Measurements from ENCODE around the gene ESYT2.
A peak's percentile ranks its signal among the peaks of the same experiment; 100 is the strongest.

ESYT2 gene

DNA sequence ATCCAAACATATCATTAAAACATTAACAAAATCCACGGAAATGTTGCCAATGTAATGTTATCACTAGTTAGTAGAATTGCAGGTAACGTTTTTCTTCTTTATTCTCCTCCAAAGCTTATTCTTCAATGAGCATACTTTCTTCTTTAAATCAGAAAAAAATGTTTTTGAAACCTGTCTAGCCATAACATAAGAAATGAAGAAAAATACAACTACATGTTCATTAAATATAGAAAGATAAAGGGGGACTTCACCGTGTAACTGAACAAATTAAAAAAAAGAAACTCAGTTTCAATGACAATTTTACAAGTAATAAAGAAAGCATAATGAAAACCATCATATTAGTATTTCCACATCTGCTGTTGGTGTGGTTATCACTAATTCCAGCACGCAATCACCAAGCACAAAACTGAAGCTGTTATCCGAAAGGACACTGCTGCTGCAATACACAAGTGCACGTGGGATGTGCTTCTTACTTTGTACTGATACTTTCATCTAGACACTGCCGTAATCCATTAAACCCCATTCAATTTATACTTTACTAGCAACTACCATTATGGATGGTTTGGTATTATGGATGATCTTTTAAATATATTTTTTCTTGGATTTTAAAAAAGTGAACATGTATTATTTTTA is 9.6 kb downstream of the ESYT2 start:
- Histone ChIP-seq H3K9me3 (replicated peaks; ENCODE audit: low read length) (no peaks in the 10 kb centered on the region), H3K4me1 (ENCODE audit: control insufficient read depth, insufficient read depth, low read length) (peaks cover 76% of the 10 kb centered on the region), H3K36me3 (ENCODE audit: insufficient read depth, low read length) (no peaks in the 10 kb centered on the region), H3K4me2 (ENCODE audit: low read length) (peak overlapping the region; percentile 82), H3K9ac (ENCODE audit: low read depth, low read length) (peak overlapping the region; percentile 87), H3K4me3 (ENCODE audit: low read length) (peak overlapping the region; percentile 61), H3K27me3 (ENCODE audit: control insufficient read depth, insufficient read depth, low read length) (no peaks in the 10 kb centered on the region)

DNA sequence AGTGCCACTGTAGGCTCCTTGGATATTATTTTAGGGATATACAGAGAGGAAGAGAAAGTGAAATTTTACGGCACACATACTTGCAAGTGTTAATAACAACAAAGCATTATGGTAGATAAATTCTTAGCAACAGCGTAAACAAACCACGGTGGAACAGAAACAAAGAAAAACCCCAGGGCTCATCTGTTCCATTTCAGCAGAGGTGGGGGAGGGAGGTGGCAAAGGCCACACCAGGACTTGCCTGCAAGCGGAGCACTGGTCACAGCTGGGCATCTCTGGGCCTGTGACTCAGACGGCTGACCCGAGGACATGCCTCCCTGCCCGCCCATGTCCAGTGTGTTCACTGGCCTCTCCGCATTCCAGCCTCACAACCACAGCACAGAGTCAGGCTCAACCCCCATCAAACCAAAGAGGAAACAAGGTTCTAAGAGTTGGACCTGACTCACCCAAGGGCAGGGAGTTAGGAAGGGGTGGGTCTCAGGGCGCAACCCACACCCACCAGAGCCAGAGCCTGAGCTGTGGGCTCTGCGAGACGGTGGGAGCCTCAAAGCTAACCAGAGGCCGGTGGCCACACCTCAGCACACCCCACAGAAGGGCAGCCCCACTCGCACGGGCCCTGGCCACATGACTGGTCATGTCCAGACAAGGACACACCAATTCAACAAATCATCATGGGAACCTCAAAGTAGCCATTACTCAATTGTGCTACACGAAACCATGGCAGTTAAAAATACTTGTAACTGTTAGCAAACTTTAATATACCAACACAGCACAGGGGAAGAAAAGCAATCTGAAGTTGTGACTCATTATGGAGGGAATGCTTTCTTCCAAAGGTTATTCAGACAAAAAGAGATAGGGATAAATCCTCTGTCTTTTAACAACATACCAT is 10.7 kb downstream of the ESYT2 start:
- Histone ChIP-seq H3K36me3 (ENCODE audit: insufficient read depth, low read length) (no peaks in the 10 kb centered on the region), H3K4me1 (ENCODE audit: control insufficient read depth, insufficient read depth, low read length) (peaks cover 72% of the 10 kb centered on the region), H3K9ac (ENCODE audit: low read depth, low read length) (peak overlapping the region; percentile 87), H3K27me3 (ENCODE audit: control insufficient read depth, insufficient read depth, low read length) (no peaks in the 10 kb centered on the region), H3K9me3 (replicated peaks; ENCODE audit: low read length) (no peaks in the 10 kb centered on the region), H3K4me2 (ENCODE audit: low read length) (peak overlapping the region; percentile 82), H3K4me3 (ENCODE audit: low read length) (peak overlapping the region; percentile 61)

DNA sequence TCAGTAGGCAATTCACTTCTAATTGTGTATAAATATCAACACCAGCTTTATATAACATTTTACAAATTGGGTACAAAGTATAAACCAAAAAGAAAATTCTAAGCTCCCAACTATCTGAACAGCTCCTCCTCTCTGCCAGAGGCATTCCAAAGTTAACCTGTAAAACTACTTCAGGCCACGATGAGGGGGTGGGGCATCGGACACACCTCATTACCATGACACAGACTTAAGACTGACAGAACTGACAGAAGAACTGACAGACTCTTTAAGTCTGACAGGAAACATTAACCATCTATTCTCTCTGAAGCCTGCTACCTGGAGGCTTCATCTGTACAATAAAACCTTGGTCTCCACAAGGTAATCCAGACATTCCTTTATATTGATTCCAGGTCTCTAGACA is 12.3 kb downstream of the ESYT2 start:
- Histone ChIP-seq H3K27me3 (ENCODE audit: control insufficient read depth, insufficient read depth, low read length) (no peaks in the 10 kb centered on the region), H3K9me3 (replicated peaks; ENCODE audit: low read length) (no peaks in the 10 kb centered on the region), H3K4me3 (ENCODE audit: low read length) (peak overlapping the region; percentile 27), H3K9ac (ENCODE audit: low read depth, low read length) (peak overlapping the region; percentile 87), H3K4me2 (ENCODE audit: low read length) (peak overlapping the region; percentile 82), H3K36me3 (ENCODE audit: insufficient read depth, low read length) (no peaks in the 10 kb centered on the region), H3K4me1 (ENCODE audit: control insufficient read depth, insufficient read depth, low read length) (peaks cover 73% of the 10 kb centered on the region)

DNA sequence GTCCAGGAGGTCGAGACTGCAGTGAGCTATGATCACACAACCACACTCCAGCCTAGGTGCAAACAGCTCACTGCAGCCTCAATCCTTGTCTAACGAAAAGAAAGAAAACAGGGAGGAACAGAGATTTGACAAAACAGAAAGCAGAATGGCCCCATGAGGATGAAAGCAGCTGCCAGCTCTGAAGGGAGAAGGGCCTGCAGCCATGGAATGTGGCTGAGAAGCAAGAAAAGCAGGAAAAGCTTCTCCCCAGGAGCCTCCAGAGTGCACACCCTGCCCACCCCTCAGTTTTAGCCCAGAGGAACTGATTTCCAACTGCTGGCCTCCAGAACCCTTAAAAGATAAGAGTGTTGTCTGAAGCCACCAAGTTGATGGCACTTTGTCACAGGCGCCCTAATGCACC is 13.0 kb downstream of the ESYT2 start:
- no peaks in the 10 kb centered on the region for H3K9me3 ChIP-seq (replicated peaks; ENCODE audit: low read length)
- H3K27me3 ChIP-seq (ENCODE audit: control insufficient read depth, insufficient read depth, low read length), result no peaks in the 10 kb centered on the region
- H3K36me3 ChIP-seq (ENCODE audit: insufficient read depth, low read length), result no peaks in the 10 kb centered on the region
- peak overlapping the region; percentile 87 for H3K9ac ChIP-seq (ENCODE audit: low read depth, low read length)
- peak overlapping the region; percentile 82 for H3K4me2 ChIP-seq (ENCODE audit: low read length)
- peaks cover 73% of the 10 kb centered on the region for H3K4me1 ChIP-seq (ENCODE audit: control insufficient read depth, insufficient read depth, low read length)
- peak overlapping the region; percentile 27 for H3K4me3 ChIP-seq (ENCODE audit: low read length)

DNA sequence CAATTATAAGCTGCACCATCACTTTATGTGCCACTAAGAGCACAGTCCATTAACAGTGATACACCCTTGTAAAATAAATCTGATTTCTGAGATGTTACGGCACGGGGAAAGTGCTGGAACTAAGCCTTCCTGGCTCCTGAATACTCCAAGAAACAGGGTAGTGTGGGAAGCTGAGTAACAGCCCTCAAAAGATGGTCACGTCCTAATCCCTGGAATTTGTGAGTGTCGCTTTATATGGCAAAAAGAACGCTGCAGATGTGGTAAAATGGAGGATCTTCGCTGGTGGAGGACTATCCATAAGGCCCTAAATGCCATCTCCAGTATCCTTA is 13.5 kb downstream of the ESYT2 start:
- no peaks in the 10 kb centered on the region for H3K9me3 ChIP-seq (replicated peaks; ENCODE audit: low read length)
- H3K4me2 ChIP-seq (ENCODE audit: low read length), result peak overlapping the region; percentile 82
- no peaks in the 10 kb centered on the region for H3K36me3 ChIP-seq (ENCODE audit: insufficient read depth, low read length)
- H3K9ac ChIP-seq (ENCODE audit: low read depth, low read length), result peak overlapping the region; percentile 87
- peak overlapping the region; percentile 27 for H3K4me3 ChIP-seq (ENCODE audit: low read length)
- no peaks in the 10 kb centered on the region for H3K27me3 ChIP-seq (ENCODE audit: control insufficient read depth, insufficient read depth, low read length)
- peaks cover 70% of the 10 kb centered on the region for H3K4me1 ChIP-seq (ENCODE audit: control insufficient read depth, insufficient read depth, low read length)

DNA sequence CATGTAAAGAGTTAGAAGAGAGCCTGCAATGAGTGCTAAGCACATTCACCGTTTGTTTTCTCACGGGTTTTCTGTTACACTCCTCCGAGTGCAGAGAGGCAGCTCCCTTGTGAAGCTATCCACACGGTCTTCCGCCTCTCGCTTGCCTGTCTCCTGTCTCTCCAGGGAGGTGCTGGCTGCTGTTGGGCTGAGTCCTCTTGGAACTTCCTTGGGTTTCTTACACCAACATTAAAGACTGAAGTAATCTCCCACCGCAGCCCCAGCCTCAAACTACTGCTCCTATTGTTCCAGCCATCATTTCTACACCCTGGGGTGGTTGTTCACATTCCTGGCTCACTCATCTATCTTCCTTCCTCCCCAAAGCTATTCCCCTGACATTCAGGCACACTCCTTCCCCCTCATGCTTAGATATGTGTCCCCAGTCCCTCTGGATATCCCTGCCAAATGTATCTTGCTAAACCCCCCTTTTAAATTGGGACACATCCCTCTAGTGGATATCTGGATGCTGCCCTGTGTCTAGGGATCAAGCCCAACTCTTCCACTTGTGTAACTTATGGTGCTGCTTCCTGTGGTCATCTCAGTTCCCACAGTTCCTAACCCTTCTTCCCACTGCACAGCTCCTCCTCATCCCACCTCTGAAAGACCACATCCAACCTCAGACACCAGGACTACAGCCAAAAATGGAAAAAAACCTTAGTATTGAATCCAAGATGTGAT is 14.1 kb downstream of the ESYT2 start:
- Histone ChIP-seq H3K4me3 (ENCODE audit: low read length) (peak overlapping the region; percentile 3), H3K9ac (ENCODE audit: low read depth, low read length) (peak overlapping the region; percentile 87), H3K36me3 (ENCODE audit: insufficient read depth, low read length) (no peaks in the 10 kb centered on the region), H3K4me1 (ENCODE audit: control insufficient read depth, insufficient read depth, low read length) (peaks cover 65% of the 10 kb centered on the region), H3K27me3 (ENCODE audit: control insufficient read depth, insufficient read depth, low read length) (no peaks in the 10 kb centered on the region), H3K9me3 (replicated peaks; ENCODE audit: low read length) (no peaks in the 10 kb centered on the region), H3K4me2 (ENCODE audit: low read length) (peak overlapping the region; percentile 82)

DNA sequence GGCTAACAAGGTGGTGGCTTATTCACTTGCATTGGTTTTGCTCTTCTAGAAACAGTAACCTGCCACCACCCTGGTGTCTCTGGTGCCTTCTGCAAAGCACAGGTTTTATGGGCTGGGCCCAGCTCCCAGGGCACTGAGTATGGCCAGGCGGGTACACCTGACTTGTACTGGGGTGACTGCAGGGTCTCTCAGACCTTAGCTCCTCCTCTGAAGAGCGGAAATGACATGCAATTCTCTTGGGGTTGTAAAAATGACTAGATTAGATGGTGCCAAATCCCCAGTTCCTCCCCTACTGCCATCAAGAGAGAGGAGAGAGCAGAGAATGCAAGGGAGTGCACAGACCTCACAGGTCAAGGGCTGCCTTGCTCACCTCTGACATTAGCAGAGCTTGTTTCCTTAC is 14.7 kb downstream of the ESYT2 start:
- Histone ChIP-seq H3K4me2 (ENCODE audit: low read length) (no peak overlapping the region), H3K9ac (ENCODE audit: low read depth, low read length) (no peak overlapping the region), H3K4me3 (ENCODE audit: low read length) (no peak overlapping the region), H3K9me3 (replicated peaks; ENCODE audit: low read length) (no peaks in the 10 kb centered on the region), H3K36me3 (ENCODE audit: insufficient read depth, low read length) (no peaks in the 10 kb centered on the region), H3K4me1 (ENCODE audit: control insufficient read depth, insufficient read depth, low read length) (peaks cover 59% of the 10 kb centered on the region), H3K27me3 (ENCODE audit: control insufficient read depth, insufficient read depth, low read length) (no peaks in the 10 kb centered on the region)

DNA sequence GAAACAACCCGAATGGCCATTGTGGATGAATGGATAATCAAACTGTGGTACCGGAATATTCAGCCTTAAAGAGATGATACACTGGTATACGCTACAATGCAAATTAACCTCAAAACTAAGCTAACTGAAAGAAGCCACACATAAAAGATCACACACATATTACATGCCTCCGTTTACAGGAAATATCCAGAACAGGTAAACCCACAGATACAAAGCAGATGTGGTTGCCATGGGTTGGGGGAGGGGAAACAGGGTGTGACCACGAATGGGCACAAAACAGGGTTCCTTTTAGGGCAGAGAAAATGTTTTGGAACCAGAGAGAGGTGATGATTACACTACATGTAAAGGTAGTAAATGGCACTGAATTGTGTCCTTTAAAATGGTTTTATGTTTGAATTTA is 16.6 kb downstream of the ESYT2 start:
- peaks cover 9% of the 10 kb centered on the region for H3K36me3 ChIP-seq (ENCODE audit: insufficient read depth, low read length)
- H3K9ac ChIP-seq (ENCODE audit: low read depth, low read length), result no peak overlapping the region
- no peak overlapping the region for H3K4me2 ChIP-seq (ENCODE audit: low read length)
- H3K4me1 ChIP-seq (ENCODE audit: control insufficient read depth, insufficient read depth, low read length), result peaks cover 43% of the 10 kb centered on the region
- H3K9me3 ChIP-seq (replicated peaks; ENCODE audit: low read length), result no peaks in the 10 kb centered on the region
- no peak overlapping the region for H3K4me3 ChIP-seq (ENCODE audit: low read length)
- no peaks in the 10 kb centered on the region for H3K27me3 ChIP-seq (ENCODE audit: control insufficient read depth, insufficient read depth, low read length)

DNA sequence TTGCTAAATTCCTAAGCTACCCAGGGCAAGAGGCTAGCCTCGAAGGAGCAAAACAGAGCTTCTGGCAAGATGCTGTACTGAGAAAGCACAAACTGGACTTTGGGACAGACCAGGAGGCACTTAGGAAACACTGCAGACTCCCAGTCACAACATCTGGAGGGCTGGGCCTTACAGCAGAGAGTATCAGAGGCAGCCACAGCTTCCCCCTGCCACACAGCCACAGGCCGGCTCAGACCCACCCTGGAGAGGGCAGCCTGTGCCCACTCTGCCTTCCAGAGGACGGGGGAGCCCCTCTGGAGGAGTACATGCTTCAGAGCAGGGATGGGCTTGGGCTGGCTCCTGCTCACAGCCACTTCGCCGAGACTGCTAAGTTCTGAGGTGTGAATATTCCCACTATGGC is 17.4 kb downstream of the ESYT2 start:
- H3K9me3 ChIP-seq (replicated peaks; ENCODE audit: low read length), result no peaks in the 10 kb centered on the region
- peak overlapping the region; percentile 13 for H3K4me2 ChIP-seq (ENCODE audit: low read length)
- peaks cover 9% of the 10 kb centered on the region for H3K36me3 ChIP-seq (ENCODE audit: insufficient read depth, low read length)
- peaks cover 35% of the 10 kb centered on the region for H3K4me1 ChIP-seq (ENCODE audit: control insufficient read depth, insufficient read depth, low read length)
- H3K27me3 ChIP-seq (ENCODE audit: control insufficient read depth, insufficient read depth, low read length), result no peaks in the 10 kb centered on the region
- no peak overlapping the region for H3K4me3 ChIP-seq (ENCODE audit: low read length)
- no peak overlapping the region for H3K9ac ChIP-seq (ENCODE audit: low read depth, low read length)

DNA sequence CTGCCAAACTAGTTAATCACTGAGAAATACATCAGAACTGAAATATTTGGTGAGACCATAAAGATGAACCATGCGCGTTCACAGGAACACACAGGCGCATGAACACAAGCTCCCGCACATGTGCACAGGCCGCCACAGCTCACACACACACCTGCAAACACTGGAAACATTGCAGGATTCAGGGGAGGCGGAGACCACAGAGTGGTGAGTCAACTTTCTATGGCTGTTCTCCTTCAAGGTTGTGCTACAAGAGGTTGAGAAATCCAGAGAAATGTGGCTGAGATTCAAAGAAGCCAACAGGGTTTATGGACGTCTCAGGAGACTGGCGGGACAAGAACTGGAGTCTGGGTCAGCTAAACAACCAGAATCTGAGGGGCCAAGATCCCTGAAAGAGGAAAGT is 17.8 kb downstream of the ESYT2 start:
- no peaks in the 10 kb centered on the region for H3K27me3 ChIP-seq (ENCODE audit: control insufficient read depth, insufficient read depth, low read length)
- H3K36me3 ChIP-seq (ENCODE audit: insufficient read depth, low read length), result peaks cover 9% of the 10 kb centered on the region
- H3K4me1 ChIP-seq (ENCODE audit: control insufficient read depth, insufficient read depth, low read length), result peaks cover 30% of the 10 kb centered on the region
- H3K4me2 ChIP-seq (ENCODE audit: low read length), result peak overlapping the region; percentile 13
- H3K9ac ChIP-seq (ENCODE audit: low read depth, low read length), result no peak overlapping the region
- no peaks in the 10 kb centered on the region for H3K9me3 ChIP-seq (replicated peaks; ENCODE audit: low read length)
- no peak overlapping the region for H3K4me3 ChIP-seq (ENCODE audit: low read length)

DNA sequence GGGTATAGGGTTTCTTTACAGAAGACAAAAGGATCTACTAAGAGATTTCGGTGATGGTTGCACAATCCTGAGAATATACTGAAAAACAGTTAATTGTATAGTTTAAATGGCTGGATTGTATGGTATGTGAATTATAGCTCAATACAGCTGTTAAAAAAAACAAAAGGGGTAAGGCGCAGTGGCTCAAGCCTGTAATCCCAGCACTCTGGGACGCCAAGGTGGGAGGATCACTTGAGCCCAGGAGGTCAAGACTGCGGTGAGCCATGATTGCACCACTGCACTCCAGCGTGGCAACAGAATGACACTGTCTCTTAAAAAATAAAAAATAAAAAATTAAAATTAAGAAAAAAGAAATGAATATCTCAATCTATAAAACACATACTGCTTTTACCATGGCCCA is 18.5 kb downstream of the ESYT2 start:
- H3K4me3 ChIP-seq (ENCODE audit: low read length), result no peak overlapping the region
- peaks cover 24% of the 10 kb centered on the region for H3K4me1 ChIP-seq (ENCODE audit: control insufficient read depth, insufficient read depth, low read length)

More for the DNA sequence above, 18.5 kb downstream of the ESYT2 start:
- no peak overlapping the region for H3K9ac ChIP-seq (ENCODE audit: low read depth, low read length)
- no peak overlapping the region for H3K4me2 ChIP-seq (ENCODE audit: low read length)
- H3K9me3 ChIP-seq (replicated peaks; ENCODE audit: low read length), result no peaks in the 10 kb centered on the region
- H3K27me3 ChIP-seq (ENCODE audit: control insufficient read depth, insufficient read depth, low read length), result no peaks in the 10 kb centered on the region
- peaks cover 9% of the 10 kb centered on the region for H3K36me3 ChIP-seq (ENCODE audit: insufficient read depth, low read length)
